CD4-positive, CD25-positive, alpha-beta regulatory T cell (primary cell): ENCODE measurements around the gene EXOC3L1. TPM values are rescaled to one million over a fixed set of nuclear protein-coding genes. Genes with fewer than 3 reads are reported as not detected.

Source experiments
- ATAC-seq, 2 donors: fragments of 150-1000 bp; cut with Tn5 transposase; one replicate each; pipeline ENCODE4 v1.10.0; 2021; ENCODE audit warnings: low read depth in 2 of 2, moderate number of reproducible peaks in 2 of 2, moderate library complexity in 1 of 2
- DNase-seq, 3 donors: peaks; one replicate each; pipeline versions ENCODE4 v3.0.0 to v3.0.0-alpha.2; 2012 to 2022; ENCODE audit warnings: mixed read lengths in 1 of 3
- H3K27ac ChIP-seq: one replicate; pipeline ENCODE4 v1.7.0; 2013; ENCODE audit warnings: mild to moderate bottlenecking, low read length; ENCODE audit not compliant: insufficient read depth, poor library complexity, severe bottlenecking
- H3K27me3 ChIP-seq: one replicate; pipeline ENCODE4 v1.7.0; 2013; ENCODE audit warnings: low read length; ENCODE audit not compliant: control insufficient read depth, insufficient read depth
- H3K36me3 ChIP-seq: one replicate; pipeline ENCODE4 v1.7.0; 2013; ENCODE audit warnings: mild to moderate bottlenecking, low read length, moderate library complexity; ENCODE audit not compliant: control insufficient read depth, insufficient read depth
- H3K4me1 ChIP-seq: 2 replicates; pipeline ENCODE4 v1.7.0; 2013; ENCODE audit warnings: mild to moderate bottlenecking, low read length; ENCODE audit not compliant: insufficient read depth, control insufficient read depth, poor library complexity, severe bottlenecking
- H3K4me3 ChIP-seq: one replicate; pipeline ENCODE4 v1.7.0; 2013; ENCODE audit warnings: low read depth, mild to moderate bottlenecking, low read length, moderate library complexity
- H3K9me3 ChIP-seq, 2 experiments: 1 replicate in 1 of 2; 2 replicates in 1 of 2; pipeline ENCODE4 v1.7.0; 2013; ENCODE audit warnings: low read length in 2 of 2, mild to moderate bottlenecking in 1 of 2, moderate library complexity in 1 of 2; ENCODE audit not compliant: control insufficient read depth in 2 of 2
- H3K27ac Mint-ChIP-seq, 3 donors: one replicate each; pipeline ENCODE4 v1.8.0; 2020 to 2022; ENCODE audit warnings: mild to moderate bottlenecking in 3 of 3, mixed read lengths in 3 of 3, moderate library complexity in 2 of 3
- H3K27me3 Mint-ChIP-seq: one replicate; pipeline ENCODE4 v1.8.0; 2022; ENCODE audit warnings: mild to moderate bottlenecking, mixed read lengths
- H3K36me3 Mint-ChIP-seq: one replicate; pipeline ENCODE4 v1.8.0; 2020; ENCODE audit warnings: mixed read lengths
- H3K4me1 Mint-ChIP-seq, 4 donors: one replicate each; pipeline ENCODE4 v1.8.0; 2020 to 2022; ENCODE audit warnings: mixed read lengths in 4 of 4, mild to moderate bottlenecking in 1 of 4
- H3K4me3 Mint-ChIP-seq, 4 donors: one replicate each; pipeline ENCODE4 v1.8.0; 2020 to 2022; ENCODE audit warnings: mild to moderate bottlenecking in 4 of 4, mixed read lengths in 4 of 4, moderate library complexity in 3 of 4
- H3K9me3 Mint-ChIP-seq, 7 donors: one replicate each; pipeline ENCODE4 v1.8.0; 2020 to 2022; ENCODE audit warnings: mixed read lengths in 7 of 7, mild to moderate bottlenecking in 3 of 7, moderate library complexity in 2 of 7
- polyA plus RNA-seq, 4 donors: library from polyadenylated mRNA; unstranded; fragments of 300-500 nt; fragmentation: Illumina TruSeq; gene quantifications; one replicate each; pipeline ENCODE4 v1.2.3, GENCODE V29; 2021
- total RNA-seq: library from RNA; stranded (reverse); gene quantifications from one replicate; pipeline ENCODE4 v1.2.3, GENCODE V29; 2022

Gene EXOC3L1
- total and polyA plus RNA-seq, 5 donors from 2014 or later: 0.25 to 0.86 (median 0.35) TPM; not detected in 2

GRCh38 chr16:67198238-67198734 lies 8.3 kb upstream of the EXOC3L1 start:
- peaks cover 27% of the 10 kb centered on the region for H3K36me3 Mint-ChIP-seq
- Histone ChIP-seq H3K4me3 (no peak overlapping the region), H3K27ac (no peak overlapping the region), H3K36me3 (peaks cover 57% of the 10 kb centered on the region), H3K4me1 (peaks cover 7% of the 10 kb centered on the region), H3K27me3 (no peaks in the 10 kb centered on the region), H3K9me3 (no peaks in the 10 kb centered on the region)
- H3K4me3 Mint-ChIP-seq: peak overlapping the region in 1 of 4 donors; percentile 78
- peaks cover 0 to 35% (median 22%) of the 10 kb centered on the region in 4 donors for H3K4me1 Mint-ChIP-seq
- ATAC-seq (peak in 1 of 2 donors; percentile 27), DNase-seq (no peak)
- H3K9me3 Mint-ChIP-seq: no peaks in the 10 kb centered on the region
- H3K27ac Mint-ChIP-seq: no peak overlapping the region
- H3K27me3 Mint-ChIP-seq: no peaks in the 10 kb centered on the region

GRCh38 chr16:67197704-67198103 lies 7.8 kb upstream of the EXOC3L1 start:
- no peak overlapping the region for H3K27ac Mint-ChIP-seq
- H3K36me3 Mint-ChIP-seq: peaks cover 27% of the 10 kb centered on the region

DNA sequence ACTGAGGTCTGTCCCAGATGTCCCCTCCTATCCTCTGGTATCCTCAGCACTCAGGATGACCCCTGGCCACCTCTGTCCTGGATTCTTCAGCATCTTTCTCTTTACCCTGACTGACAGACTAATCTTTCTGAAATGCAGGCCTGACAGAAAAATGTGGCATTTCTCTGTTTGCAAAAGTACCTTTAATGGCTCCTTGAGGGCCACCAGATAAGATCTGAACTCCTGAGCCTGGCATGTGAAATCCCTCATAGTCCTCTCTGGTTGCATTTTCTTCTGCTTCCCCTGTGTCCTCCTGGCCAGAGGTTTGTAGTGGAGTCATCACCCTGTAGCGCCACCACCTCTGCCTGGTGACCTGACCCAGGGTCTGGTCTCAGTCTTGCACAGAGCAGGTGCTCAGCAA lies 6.9 kb upstream of the EXOC3L1 start:
- peaks cover 2 to 46% (median 26%) of the 10 kb centered on the region in 4 donors for H3K4me1 Mint-ChIP-seq
- no peaks in the 10 kb centered on the region for H3K27me3 Mint-ChIP-seq
- no peak for ATAC-seq
- Histone ChIP-seq H3K4me3 (no peak overlapping the region), H3K36me3 (peaks cover 54% of the 10 kb centered on the region), H3K4me1 (peaks cover 19% of the 10 kb centered on the region), H3K27ac (no peak overlapping the region), H3K27me3 (no peaks in the 10 kb centered on the region), H3K9me3 (no peaks in the 10 kb centered on the region)
- peak overlapping the region in 2 of 4 donors; percentile 45 to 77 for H3K4me3 Mint-ChIP-seq
- peak overlapping the region in 1 of 3 donors; percentile 60 for H3K27ac Mint-ChIP-seq
- no peaks in the 10 kb centered on the region for H3K9me3 Mint-ChIP-seq
- no peak for DNase-seq
- H3K36me3 Mint-ChIP-seq: peaks cover 27% of the 10 kb centered on the region

More at GRCh38 chr16:67197704-67198103, 7.8 kb upstream of the EXOC3L1 start:
- no peak overlapping the region for H3K4me3 ChIP-seq
- H3K36me3 ChIP-seq: peaks cover 57% of the 10 kb centered on the region
- DNase-seq: no peak
- H3K4me1 ChIP-seq: peaks cover 13% of the 10 kb centered on the region
- Mint-ChIP-seq H3K4me1 (peaks cover 0 to 41% (median 24%) of the 10 kb centered on the region in 4 donors), H3K4me3 (peak overlapping the region in 1 of 4 donors; percentile 69), H3K9me3 (no peaks in the 10 kb centered on the region), H3K27me3 (no peaks in the 10 kb centered on the region)
- no peak for ATAC-seq
- no peaks in the 10 kb centered on the region for H3K9me3 ChIP-seq
- H3K27me3 ChIP-seq: no peaks in the 10 kb centered on the region
- H3K27ac ChIP-seq: no peak overlapping the region

GRCh38 chr16:67195676-67196075 lies 5.7 kb upstream of the EXOC3L1 start:
- Mint-ChIP-seq H3K4me3 (peak overlapping the region in 2 of 4 donors; percentile 43 to 45), H3K36me3 (peaks cover 27% of the 10 kb centered on the region), H3K27me3 (no peaks in the 10 kb centered on the region), H3K9me3 (no peaks in the 10 kb centered on the region), H3K27ac (no peak overlapping the region), H3K4me1 (peaks cover 9 to 56% (median 32%) of the 10 kb centered on the region in 4 donors)
- no peak overlapping the region for H3K27ac ChIP-seq
- H3K36me3 ChIP-seq: peaks cover 50% of the 10 kb centered on the region
- H3K9me3 ChIP-seq: no peaks in the 10 kb centered on the region
- ATAC-seq (no peak), DNase-seq (no peak)
- H3K4me3 ChIP-seq: no peak overlapping the region
- H3K27me3 ChIP-seq: no peaks in the 10 kb centered on the region
- H3K4me1 ChIP-seq: peaks cover 26% of the 10 kb centered on the region

DNA sequence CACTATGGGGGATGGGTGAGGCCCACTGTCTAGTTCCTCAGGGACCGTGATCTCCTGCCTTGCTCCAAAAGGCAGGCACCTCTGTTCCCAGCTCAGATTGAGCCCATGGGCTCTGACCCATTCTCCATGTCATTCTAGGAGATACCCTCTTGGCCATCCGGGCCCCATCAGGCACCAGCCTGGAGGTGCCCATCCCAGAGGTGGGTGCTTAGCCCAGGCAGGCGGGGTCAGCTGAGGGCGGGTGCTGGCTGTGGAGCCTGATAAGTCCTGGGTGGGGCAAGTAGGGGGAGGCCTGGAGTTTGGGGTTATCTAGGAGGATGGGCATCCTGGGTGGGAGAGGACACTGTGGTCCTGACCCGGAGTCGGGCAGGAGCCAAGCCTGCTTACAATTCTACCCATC lies 4.3 kb upstream of the EXOC3L1 start:
- no peak for ATAC-seq
- Mint-ChIP-seq H3K4me1 (peaks cover 9 to 56% (median 32%) of the 10 kb centered on the region in 4 donors), H3K27me3 (no peaks in the 10 kb centered on the region), H3K4me3 (peak overlapping the region; percentile 90 to 97 (median 94)), H3K9me3 (no peaks in the 10 kb centered on the region), H3K36me3 (peaks cover 27% of the 10 kb centered on the region), H3K27ac (peak overlapping the region in 2 of 3 donors; percentile 83 to 87)
- Histone ChIP-seq H3K9me3 (no peaks in the 10 kb centered on the region), H3K4me3 (no peak overlapping the region), H3K27me3 (no peaks in the 10 kb centered on the region), H3K36me3 (peaks cover 50% of the 10 kb centered on the region), H3K4me1 (peaks cover 26% of the 10 kb centered on the region), H3K27ac (no peak overlapping the region)
- DNase-seq: no peak

GRCh38 chr16:67193536-67193935 lies 3.6 kb upstream of the EXOC3L1 start:
- no peak for ATAC-seq
- H3K27me3 Mint-ChIP-seq: no peaks in the 10 kb centered on the region
- Histone ChIP-seq H3K27ac (no peak overlapping the region), H3K27me3 (no peaks in the 10 kb centered on the region), H3K4me3 (peak overlapping the region; percentile 82), H3K4me1 (peaks cover 26% of the 10 kb centered on the region), H3K9me3 (no peaks in the 10 kb centered on the region), H3K36me3 (peaks cover 47% of the 10 kb centered on the region)
- H3K9me3 Mint-ChIP-seq: no peaks in the 10 kb centered on the region
- H3K36me3 Mint-ChIP-seq: peaks cover 27% of the 10 kb centered on the region
- peak overlapping the region; percentile 90 to 97 (median 94) for H3K4me3 Mint-ChIP-seq
- H3K4me1 Mint-ChIP-seq: peaks cover 9 to 55% (median 32%) of the 10 kb centered on the region in 4 donors
- peak overlapping the region; percentile 71 to 87 (median 83) for H3K27ac Mint-ChIP-seq
- no peak for DNase-seq

DNA sequence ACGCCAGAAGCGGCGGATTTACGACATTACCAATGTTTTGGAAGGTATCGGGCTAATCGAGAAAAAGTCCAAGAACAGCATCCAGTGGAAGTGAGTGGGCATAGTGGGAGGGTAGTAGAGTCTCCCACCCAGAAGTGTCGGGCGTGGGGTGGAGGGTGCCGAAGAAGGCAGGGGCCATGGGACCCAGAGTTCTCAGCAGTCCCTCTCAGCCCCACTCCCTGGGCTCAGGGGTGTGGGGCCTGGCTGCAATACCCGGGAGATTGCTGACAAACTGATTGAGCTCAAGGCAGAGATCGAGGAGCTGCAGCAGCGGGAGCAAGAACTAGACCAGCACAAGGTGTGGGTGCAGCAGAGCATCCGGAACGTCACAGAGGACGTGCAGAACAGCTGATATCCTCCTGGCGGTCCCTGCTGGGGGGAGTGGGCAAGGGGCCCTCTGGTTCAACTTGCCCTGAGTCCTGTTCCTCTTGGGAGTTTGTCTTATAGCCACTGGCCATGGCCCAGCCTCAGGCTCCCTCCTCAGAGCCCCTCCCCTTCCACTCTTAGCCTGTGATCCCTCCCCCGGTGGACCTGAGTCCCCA lies 2.9 kb upstream of the EXOC3L1 start:
- no peaks in the 10 kb centered on the region for H3K9me3 Mint-ChIP-seq
- ATAC-seq (no peak), DNase-seq (no peak)
- Histone ChIP-seq H3K27me3 (no peaks in the 10 kb centered on the region), H3K4me1 (peaks cover 26% of the 10 kb centered on the region), H3K9me3 (no peaks in the 10 kb centered on the region), H3K4me3 (peak overlapping the region; percentile 82), H3K36me3 (peaks cover 41% of the 10 kb centered on the region), H3K27ac (peak overlapping the region; percentile 78)
- peaks cover 9 to 53% (median 29%) of the 10 kb centered on the region in 4 donors for H3K4me1 Mint-ChIP-seq
- H3K4me3 Mint-ChIP-seq: peak overlapping the region; percentile 90 to 97 (median 94)
- peak overlapping the region; percentile 83 to 87 (median 86) for H3K27ac Mint-ChIP-seq
- H3K27me3 Mint-ChIP-seq: no peaks in the 10 kb centered on the region
- H3K36me3 Mint-ChIP-seq: peaks cover 24% of the 10 kb centered on the region
